ENCODE data around the gene MICAL3.

MICAL3 gene

GRCh38 chr22:17868771-17869170, 155.6 kb downstream of the MICAL3 start:
- no peak for DNase-seq (ENCODE audit: low read depth)

- DNase-seq (ENCODE audit: low read depth): no peak
Measured at GRCh38 chr22:17867160-17867785, 157.1 kb downstream of the MICAL3 start.

GRCh38 chr22:17866621-17867020, 157.7 kb downstream of the MICAL3 start:
- DNase-seq (ENCODE audit: low read depth): no peak

- DNase-seq (ENCODE audit: low read depth): no peak
Measured at GRCh38 chr22:17866127-17866526, 158.2 kb downstream of the MICAL3 start.

- DNase-seq (ENCODE audit: low read depth): no peak
Measured at GRCh38 chr22:17865183-17866055, 158.9 kb downstream of the MICAL3 start.

- no peak for DNase-seq (ENCODE audit: low read depth)
Measured at GRCh38 chr22:17864398-17865182, 159.8 kb downstream of the MICAL3 start.

GRCh38 chr22:17862646-17863181, 161.6 kb downstream of the MICAL3 start:
- no peak for DNase-seq (ENCODE audit: low read depth)

- DNase-seq (ENCODE audit: low read depth): no peak
Measured at GRCh38 chr22:17861909-17862308, 162.5 kb downstream of the MICAL3 start.

- DNase-seq (ENCODE audit: low read depth): no peak
Measured at GRCh38 chr22:17860220-17860965, 164.0 kb downstream of the MICAL3 start.

GRCh38 chr22:17858033-17858432, 166.3 kb downstream of the MICAL3 start:
- DNase-seq (ENCODE audit: low read depth): no peak

- no peak for DNase-seq (ENCODE audit: low read depth)
Measured at GRCh38 chr22:17855572-17856290, 168.6 kb downstream of the MICAL3 start.

- no peak for DNase-seq (ENCODE audit: low read depth)
Measured at GRCh38 chr22:17853073-17853472, 171.3 kb downstream of the MICAL3 start.

- no peak for DNase-seq (ENCODE audit: low read depth)
Measured at GRCh38 chr22:17851759-17852158, 172.6 kb downstream of the MICAL3 start.

GRCh38 chr22:17847360-17848078, 176.8 kb downstream of the MICAL3 start:
- DNase-seq (ENCODE audit: low read depth): no peak

GRCh38 chr22:17846326-17846992, 177.9 kb downstream of the MICAL3 start:
- no peak for DNase-seq (ENCODE audit: low read depth)

- no peak for DNase-seq (ENCODE audit: low read depth)
Measured at GRCh38 chr22:17845790-17846189, 178.6 kb downstream of the MICAL3 start.

- no peak for DNase-seq (ENCODE audit: low read depth)
Measured at GRCh38 chr22:17845327-17845726, 179.0 kb downstream of the MICAL3 start.

- DNase-seq (ENCODE audit: low read depth): no peak
Measured at GRCh38 chr22:17844150-17844549, 180.2 kb downstream of the MICAL3 start.

- no peak for DNase-seq (ENCODE audit: low read depth)
Measured at GRCh38 chr22:17842386-17842785, 182.0 kb downstream of the MICAL3 start.

- DNase-seq (ENCODE audit: low read depth): no peak
Measured at GRCh38 chr22:17841836-17842235, 182.5 kb downstream of the MICAL3 start.

Data from HS-27A (cell line).